Suppressor macrophage treated with lipopolysaccharide for 4 hours (primary cell): ENCODE results near the gene TDRD10.

Experiments used
- DNase-seq: peaks from one replicate; pipeline ENCODE4 v3.0.0-alpha.2; 2020

TDRD10 gene

GRCh38 chr1:154502066-154502743, at the start of gene TDRD10, which contains the start of gene SHE:
Gene TDRD10, plus strand, starts transcription at chr1:154502219. Its CDS starts 4,685 bp downstream, at chr1:154506904.
Gene SHE, minus strand, starts transcription at chr1:154502412. Its CDS starts 386 bp downstream, at chr1:154502026.
- no peak for DNase-seq

- peak; percentile 52 for DNase-seq
These were observed 48.9 kb upstream of the TDRD10 start for GRCh38 chr1:154453161-154453560.

- DNase-seq = peak; percentile 66
These were observed 48.3 kb upstream of the TDRD10 start for GRCh38 chr1:154453574-154454352.

GRCh38 chr1:154454386-154455120, 47.5 kb upstream of the TDRD10 start:
- DNase-seq = peak; percentile 69

- peak; percentile 74 for DNase-seq
These were observed 45.4 kb upstream of the TDRD10 start for GRCh38 chr1:154456631-154457030.

- no peak for DNase-seq
These were observed 42.9 kb upstream of the TDRD10 start for GRCh38 chr1:154459080-154459479.

- DNase-seq = no peak
These were observed 41.2 kb upstream of the TDRD10 start for GRCh38 chr1:154460695-154461260.

- peak; percentile 83 for DNase-seq
These were observed 38.5 kb upstream of the TDRD10 start for GRCh38 chr1:154463512-154463990.

- no peak for DNase-seq
These were observed 36.3 kb upstream of the TDRD10 start for GRCh38 chr1:154465621-154466195.

GRCh38 chr1:154466206-154466605, 35.8 kb upstream of the TDRD10 start:
- no peak for DNase-seq

GRCh38 chr1:154466921-154467417, 35.0 kb upstream of the TDRD10 start:
- peak; percentile 83 for DNase-seq

- no peak for DNase-seq
These were observed 34.5 kb upstream of the TDRD10 start for GRCh38 chr1:154467434-154468102.

- DNase-seq = no peak
These were observed 33.3 kb upstream of the TDRD10 start for GRCh38 chr1:154468535-154469250.

- no peak for DNase-seq
These were observed 32.0 kb upstream of the TDRD10 start for GRCh38 chr1:154469844-154470560.

- DNase-seq = no peak
These were observed 30.7 kb upstream of the TDRD10 start for GRCh38 chr1:154471304-154471703.

- DNase-seq = peak; percentile 64
These were observed 27.2 kb upstream of the TDRD10 start for GRCh38 chr1:154474802-154475201.

- no peak for DNase-seq
These were observed 25.2 kb upstream of the TDRD10 start for GRCh38 chr1:154476791-154477190.

- no peak for DNase-seq
These were observed 24.0 kb upstream of the TDRD10 start for GRCh38 chr1:154478013-154478412.

- peak; percentile 77 for DNase-seq
These were observed 23.4 kb upstream of the TDRD10 start for GRCh38 chr1:154478639-154479038.

GRCh38 chr1:154479764-154480421, 22.1 kb upstream of the TDRD10 start:
- peak; percentile 92 for DNase-seq
